ENCODE data around the gene EXOC3L4. TPM values are rescaled to one million over a fixed set of nuclear protein-coding genes. Genes with fewer than 3 reads are reported as not detected.

EXOC3L4 gene
- total and polyA plus RNA-seq, 2 of the 8 experiments (the other 6 are each of a cell fraction or from before 2014, with no cell fraction given), result 0.45 to 0.57 TPM

GRCh38 chr14:103086771-103087342 lies 7.7 kb upstream of the EXOC3L4 start (continued):
- TF ChIP-seq EP300 (IDR thresholded peaks at IDR 0.05; ENCODE audit: borderline replicate concordance in 1 of 2, low read depth in 2 of 2, low read length in 2 of 2) (no peak), BRCA1 (IDR thresholded peaks at IDR 0.05; ENCODE audit: low read depth, low read length) (no peak), RFX5 (IDR thresholded peaks at IDR 0.05; ENCODE audit: borderline replicate concordance, low read depth, low read length) (no peak), BCL11A (IDR thresholded peaks at IDR 0.05; ENCODE audit: low read depth in 2 of 2, low read length in 2 of 2) (no peak)

All from H1 (cell line).